C1 segment of cervical spinal cord (tissue), 14 donors: Measurements from ENCODE around the gene JAM3.

Experiments
- DNase-seq, 14 donors: peaks; one replicate each; lab custom pipeline; 2025; lab: John Stamatoyannopoulos, UW

Gene JAM3

DNA sequence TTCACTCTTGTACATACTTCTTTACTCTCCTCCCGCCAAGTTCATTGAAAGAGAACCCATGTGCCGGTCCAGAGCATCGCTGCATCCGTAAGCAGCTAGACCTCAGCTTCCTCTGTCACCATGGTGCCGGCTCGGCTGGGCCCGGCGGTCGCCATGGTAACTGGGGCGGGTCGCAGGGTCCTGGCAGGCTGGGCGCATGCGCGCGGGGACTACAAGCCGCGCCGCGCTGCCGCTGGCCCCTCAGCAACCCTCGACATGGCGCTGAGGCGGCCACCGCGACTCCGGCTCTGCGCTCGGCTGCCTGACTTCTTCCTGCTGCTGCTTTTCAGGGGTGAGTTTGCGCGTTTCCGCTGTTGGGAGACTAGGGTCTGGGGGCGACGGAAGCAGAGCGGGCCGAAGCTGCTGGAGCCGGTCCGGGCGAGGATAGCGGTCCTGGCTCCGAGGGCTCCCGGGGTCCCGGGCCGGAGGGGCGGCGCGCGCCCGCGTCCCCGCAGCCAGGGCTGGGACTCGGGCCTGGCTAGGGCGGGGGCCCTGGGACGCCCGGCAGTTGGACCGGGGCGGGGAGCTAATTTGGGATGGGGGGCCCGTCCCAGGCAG, at the start of gene JAM3:
Gene JAM3 (plus strand): TSS at position 244 of the 597 bp plus-strand sequence. CDS start 12 bp downstream, at position 256.
- peak; percentile 60 to 98 (median 90) for DNase-seq

DNA sequence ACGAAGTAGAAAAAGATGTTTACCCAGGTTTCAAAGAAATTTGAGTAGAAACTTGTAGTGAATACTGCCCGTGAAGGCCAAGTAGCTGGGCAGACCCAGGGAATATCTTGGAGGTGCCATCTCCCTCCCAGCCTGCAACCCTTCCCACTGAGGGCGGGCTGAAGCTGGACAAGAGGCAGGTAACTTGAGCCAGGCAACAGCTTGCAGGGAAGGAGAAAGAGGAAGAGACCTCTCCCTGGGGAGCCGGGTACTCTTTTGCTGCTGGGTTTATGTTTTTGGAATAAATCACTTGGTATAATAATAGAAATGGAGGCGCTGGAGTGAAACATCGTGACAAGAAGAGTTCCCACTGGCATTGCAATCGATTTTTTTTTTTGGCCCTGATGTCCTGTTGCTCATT, 49.4 kb upstream of the JAM3 start:
- DNase-seq, result peak in 1 of 14 donors; percentile 54

DNA sequence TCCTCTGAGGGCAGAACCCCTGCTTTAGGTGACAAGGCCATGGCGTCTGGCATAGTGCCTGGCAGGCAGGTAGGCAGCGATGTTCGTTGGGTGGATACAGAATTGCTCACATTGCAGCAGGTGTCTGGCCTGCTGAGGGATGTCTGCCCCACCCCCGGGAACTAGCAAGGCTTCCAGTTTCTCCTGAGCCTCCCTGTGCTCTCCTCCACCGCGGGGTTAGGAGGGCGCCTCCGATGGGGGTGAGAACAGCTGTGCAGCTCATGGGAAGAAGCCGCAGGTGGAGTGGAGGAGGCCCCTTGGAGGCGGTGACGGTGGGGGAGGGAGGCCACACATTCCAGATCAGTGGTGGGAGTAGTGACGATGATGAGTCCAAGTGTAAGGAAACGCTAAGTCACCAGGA, 48.3 kb upstream of the JAM3 start:
- DNase-seq, result no peak

DNA sequence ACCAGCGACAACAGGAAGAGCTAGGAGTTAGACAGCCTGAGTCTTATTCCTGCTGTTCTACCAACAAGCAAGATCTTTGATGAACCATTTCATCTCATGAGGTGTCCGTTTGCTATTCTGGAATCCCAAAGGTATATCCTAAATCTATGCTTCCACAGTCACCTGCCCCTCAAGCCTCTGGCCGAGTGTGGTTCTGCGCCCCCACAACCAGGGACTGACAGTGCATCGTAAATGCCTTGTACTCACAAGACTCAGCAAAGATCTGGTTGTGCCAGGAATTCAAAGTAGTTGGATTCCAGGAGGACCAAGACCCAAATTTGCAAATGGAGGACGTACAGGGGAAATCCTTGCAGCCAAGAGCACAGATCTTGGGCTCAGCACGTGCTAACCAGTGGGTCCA, 47.5 kb upstream of the JAM3 start:
- no peak for DNase-seq

DNA sequence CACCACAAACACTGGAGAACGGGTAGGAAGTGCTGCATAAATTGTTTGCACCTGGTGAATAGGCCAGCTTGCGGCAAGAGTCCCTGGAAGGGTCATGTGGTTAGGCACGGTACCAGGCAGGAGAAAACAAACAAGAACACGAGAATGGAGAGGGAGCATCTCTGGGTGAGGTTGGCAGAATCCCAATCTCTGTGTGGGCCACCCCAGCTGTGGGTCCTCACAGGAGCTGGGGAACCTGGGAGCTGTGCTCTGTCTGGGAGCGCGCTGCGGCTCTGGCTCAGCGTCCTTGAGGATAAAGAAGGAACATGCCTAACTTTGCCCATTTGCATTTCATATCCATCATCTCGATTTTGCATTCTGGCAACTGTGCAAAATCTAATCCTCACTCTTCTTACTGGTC, 46.1 kb upstream of the JAM3 start:
- no peak for DNase-seq

DNA sequence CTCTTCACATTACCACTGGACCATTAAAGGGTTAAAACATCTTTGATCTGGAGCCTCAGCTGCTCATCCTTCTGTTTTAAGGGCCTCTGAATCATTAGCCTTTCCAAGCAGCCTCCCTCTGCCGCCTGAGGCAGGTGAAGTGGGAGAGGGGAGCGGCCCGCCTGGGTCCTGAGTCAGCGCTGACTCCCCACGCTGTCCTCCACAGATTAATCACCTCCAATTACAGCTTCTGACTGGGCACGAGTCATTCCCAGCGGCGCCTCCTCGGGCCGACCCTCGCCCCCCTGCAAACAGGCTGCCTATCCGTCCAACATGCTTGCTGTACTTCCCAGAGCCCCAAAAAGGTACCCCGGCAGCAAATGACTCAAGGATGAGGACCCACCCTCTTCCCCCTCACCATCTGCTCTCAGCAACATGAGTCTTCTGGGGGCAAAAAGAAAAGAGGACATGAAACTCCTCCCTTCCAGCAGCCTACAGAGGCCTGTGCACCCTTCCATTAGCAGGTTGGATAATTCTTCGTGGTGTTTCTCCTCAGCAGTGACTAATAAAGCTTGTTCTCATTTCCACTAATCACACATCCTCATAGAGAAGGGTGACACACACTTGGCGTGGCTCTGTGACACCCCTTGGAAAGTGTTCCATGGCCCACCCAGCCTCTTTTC, 44.3 kb upstream of the JAM3 start:
- no peak for DNase-seq

DNA sequence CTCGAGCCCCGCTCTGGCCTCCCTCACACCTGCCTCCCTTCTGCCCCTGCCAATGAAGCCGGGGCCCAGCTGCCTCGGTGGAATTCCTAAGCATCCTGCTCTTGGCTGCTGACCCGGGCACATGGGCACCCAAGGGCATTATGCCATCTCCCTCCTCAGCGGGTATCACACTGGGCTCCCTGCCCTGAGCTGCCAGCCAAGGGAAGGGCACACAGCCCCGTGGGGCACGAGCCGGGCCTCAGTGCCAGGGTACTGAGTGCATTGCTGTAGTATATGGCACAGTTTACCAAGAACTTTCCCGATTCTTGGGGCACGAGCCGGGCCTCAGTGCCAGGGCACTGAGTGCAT, 43.8 kb upstream of the JAM3 start:
- peak in 9 of 14 donors; percentile 6 to 61 (median 43) for DNase-seq

DNA sequence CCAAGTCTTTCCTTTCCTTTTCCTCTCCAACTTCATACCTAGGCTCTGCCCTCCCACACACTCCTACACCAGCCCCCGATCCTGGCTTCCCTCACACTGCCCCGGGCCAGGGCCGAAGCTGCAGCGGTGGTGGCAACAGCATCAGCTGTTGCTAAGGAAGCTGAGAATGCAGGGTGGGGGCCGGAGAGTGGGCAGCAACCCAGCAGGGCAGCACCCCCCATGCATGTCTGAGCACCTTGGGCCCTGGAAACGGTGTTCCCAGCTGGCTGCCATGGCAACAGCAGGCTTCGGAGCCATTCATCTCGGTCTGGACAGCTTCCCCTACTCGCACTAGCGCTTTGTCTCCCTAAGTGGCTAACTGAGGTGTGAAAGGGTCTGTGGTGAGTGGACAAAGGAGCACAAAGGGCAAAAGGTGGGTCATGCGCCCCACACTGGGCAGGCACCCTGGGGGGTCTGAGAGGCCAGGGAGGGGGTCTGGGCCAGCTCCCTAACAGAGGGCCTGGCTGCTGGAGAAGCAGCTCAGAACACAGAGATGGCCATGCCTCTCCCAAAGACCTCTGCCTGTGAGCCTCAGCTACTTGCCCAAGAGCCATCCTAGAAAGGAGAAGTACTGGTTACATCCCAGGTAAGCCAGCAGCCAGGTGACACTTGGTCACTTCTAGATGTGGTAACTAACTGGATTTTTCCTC, 42.1 kb upstream of the JAM3 start:
- DNase-seq, result peak in 4 of 14 donors; percentile 18 to 53 (median 40)

DNA sequence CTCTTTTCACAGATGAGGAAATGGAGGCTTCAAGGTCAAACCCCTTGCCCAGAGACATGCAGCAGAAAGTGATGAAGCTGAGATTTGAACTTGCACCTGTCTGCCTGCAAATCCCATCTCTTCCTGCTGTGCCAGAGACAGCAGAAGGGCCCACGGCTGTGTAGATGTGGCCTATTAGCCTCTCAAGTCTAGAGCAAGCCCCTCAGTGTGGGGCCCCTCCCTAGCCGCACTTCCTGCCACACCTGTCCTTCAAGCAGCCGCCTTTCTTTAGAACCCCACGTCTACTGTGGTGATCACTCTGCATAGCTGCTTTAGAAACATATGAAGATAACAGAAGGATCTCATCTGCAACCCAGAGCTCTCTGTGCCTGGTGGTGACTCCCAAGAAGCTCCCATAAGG, 41.2 kb upstream of the JAM3 start:
- no peak for DNase-seq

DNA sequence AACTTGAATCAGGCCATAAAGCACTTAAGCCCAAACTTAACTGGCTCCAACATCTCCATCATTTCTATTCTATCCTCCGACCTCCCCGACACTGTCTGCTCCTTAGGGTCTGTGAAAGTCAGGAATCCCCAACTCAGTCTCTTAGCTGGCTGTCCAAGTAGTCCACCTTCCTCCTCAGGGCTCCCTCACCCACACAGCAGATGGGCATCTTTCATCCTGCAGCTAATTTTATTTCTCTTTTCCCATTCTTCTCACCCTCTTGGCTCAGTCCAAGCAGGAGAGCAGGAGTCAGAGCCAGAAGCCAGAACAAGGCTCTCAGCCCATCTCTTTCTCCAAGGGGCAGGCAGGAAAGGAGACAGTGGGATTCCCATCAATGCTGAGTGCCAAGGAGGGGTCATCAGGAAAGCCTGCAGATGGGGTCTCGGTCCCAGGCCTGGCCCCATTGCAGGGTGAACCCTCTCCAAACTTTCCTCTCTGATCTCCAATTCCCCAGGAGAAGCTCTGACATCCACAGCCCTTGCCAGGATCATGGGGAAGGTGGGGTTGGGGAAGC, 40.4 kb upstream of the JAM3 start:
- no peak for DNase-seq

DNA sequence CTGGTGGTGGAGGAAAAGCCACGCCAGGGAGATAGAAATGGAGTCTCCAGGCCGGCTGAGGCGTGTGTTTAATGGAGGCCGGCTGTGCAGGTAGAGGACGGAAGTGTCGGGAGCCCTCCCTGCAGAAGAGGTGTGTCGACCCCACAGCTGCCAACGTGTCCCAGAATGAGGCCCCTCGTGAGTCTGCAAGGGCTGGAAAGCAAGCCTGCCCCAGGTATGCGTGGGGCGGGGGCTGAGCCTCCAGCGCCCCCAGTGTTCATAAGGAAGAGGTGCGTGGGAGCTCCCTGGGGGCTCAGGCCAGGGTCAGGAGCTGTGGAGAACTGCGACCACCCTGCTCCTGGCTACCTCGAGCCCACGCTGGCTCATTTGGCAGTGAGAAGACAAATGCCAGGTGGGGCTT, 38.0 kb upstream of the JAM3 start:
- no peak for DNase-seq

DNA sequence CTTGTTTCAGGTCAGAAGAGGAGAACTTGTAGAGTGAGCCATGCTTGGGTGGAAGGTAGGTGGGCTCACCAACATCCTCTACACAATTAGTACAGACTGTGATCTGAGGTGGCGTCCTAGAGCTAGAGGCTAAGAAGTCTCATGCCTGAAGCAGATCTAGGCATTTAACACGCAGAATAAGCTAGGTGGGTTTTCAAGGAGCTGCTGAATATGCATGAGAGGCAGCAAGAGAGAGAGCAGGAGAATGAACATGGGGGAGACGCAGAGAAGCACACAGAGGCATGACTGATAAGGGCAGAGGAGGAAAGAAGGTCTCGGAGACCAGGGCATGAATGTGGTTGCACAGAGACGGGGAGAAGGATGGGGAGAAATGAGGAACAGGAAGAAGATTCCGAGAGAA, 36.8 kb upstream of the JAM3 start:
- no peak for DNase-seq

DNA sequence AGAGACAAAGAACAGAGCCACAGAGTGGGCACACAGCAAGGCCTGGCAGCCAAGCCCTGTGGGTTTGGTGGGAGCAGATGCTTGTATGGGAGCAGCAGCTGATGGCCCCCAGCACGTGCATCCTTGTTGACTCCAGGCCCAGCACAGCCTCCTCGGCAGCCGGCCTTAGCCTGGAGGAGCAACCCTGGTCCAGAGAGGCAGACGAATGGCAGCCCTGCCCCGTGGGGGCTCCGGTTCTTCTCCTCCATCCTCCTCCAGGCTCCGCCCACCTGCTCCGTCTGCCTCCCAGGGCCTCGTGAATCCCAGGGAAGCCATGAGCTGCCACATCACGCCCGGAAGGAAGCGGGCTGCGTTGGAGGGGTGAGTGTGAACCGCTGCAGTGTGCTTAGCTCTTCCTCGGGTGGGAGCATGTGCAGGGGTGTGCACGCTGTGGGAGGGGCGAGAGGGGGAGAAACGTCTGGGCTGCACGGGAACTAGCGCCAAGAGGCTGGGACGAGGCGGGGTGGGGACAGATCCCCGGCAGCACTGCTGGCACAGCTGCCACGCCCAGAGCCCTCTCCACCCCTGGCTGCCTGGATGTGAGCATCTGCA, 36.3 kb upstream of the JAM3 start:
- peak in 12 of 14 donors; percentile 27 to 92 (median 42) for DNase-seq

DNA sequence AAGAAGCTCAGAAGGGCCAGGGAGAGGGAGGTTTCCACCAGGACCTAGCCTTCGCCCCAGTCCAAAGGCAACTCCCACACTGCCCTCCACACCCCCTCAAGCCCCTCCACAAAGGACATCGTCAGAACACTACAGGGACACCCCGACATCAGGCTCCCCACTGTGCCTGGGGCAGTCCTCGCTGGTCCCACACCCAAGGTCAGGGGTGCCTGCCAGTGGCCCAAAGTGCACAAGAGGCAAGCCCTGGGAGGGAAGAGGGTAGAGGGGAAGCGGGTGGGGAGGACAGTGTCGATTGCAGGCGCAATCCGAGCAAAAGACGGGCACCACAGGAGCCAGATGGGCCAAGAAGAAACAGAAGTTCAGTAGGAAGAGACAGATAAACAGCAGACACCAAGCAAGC, 35.6 kb upstream of the JAM3 start:
- peak in 1 of 14 donors; percentile 57 for DNase-seq

DNA sequence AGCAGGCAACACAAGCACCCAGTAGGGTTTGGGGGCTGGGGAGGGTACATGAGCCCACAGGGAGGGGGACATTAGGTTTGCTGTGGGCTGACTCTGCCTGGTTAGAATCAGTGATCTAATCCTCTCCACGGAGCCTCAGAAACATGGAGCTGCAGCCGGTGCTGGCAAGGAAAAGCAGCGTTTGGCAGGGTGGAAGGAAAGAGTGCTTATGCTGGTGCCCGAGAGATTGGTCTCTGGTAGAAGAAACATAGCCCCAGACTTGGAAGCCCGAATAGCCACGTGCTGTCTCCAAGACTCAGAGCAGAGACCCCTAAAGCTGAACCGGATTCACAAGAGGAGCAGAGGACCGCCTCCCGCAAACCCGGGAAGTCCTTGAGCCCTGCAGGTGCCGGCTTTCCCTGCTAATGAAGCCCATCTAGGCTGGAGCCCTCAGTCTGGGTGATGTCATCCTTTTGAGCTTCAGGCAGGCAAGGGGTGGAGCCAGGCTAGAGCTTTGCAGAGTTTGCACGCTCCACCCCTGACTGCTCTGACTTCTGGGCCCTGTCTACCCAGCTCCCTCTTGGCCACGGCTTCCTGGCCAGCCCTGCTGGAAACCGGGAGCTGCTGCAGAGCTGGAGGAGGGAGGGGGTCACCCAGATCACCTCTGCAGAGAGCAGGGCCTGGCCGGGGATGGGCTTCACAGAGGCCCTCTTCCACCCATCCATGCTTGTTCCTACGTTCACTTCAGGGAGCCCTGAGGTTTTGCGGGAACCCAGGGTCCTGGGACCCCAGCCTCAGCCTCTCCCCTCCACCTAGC, 35.0 kb upstream of the JAM3 start:
- peak in 12 of 14 donors; percentile 38 to 96 (median 63) for DNase-seq

DNA sequence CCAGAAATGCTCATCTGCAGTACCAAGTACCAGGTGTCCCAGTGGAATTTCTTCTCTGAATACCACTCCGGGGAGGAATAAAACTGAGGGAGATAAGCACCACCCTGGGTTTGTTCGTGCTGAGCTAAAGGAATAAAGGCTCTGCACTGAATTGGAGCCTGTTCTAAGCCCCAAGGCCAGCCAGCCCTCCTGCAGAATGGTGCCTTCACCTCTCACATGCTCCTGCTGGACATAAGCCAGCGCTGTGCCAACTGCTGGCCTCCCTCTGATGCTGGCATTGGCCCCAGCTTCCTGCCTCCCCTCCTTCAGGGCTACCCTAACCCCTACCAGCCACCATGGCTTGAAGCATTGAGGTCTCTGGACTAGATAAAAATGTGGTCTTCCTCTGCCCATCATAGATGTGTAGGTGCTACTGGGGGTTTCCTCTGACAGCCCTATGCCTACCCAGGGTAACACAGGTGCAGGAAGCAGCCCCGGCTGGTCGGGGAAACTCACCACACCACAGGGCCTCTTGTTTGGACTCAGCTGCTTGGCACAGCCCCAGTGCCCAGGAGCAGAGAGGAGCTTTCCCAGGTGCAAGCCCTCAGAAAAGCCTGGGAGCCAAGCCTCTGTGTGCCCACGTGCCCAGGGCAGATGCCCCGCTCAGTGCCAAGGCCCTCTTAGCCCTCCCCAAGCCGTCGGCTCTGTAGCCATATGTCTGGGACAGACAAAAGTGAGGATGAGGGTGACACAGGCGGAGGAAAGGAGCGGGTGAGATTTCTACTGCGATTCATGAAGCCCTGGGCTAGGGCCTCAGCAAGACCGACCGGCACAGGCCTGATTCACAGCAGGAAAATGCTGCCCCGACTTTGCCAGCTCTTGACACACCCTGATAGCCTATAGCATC, 34.1 kb upstream of the JAM3 start:
- peak in 2 of 14 donors; percentile 40 to 75 for DNase-seq

DNA sequence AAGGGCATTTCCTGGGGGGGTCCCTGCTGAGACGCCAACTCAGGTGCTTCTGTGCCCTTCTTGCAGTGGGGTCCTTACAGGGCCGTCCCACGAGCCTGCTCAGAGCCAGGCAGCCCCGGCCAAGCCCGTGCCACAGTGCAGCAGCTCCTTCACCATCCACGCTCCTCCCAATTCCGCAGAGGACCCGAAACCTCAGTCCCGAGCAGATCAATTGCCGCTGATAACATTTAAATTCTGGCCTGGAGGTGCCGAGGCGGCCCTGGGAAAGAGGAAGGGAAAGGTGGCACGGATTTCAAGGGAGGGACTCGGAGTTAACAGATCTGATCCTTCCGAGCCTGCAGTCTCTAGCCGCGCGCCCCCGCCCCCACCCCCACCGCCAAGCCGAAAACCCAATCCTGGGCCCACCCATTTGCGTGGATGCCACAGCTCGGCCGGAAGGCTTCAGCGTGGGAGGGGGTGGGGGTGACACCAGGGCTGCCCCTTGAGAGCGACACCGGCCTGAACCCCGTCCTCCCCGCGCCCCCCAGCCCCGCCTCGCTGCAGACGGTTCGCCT, 32.3 kb upstream of the JAM3 start:
- DNase-seq, result peak in 1 of 14 donors; percentile 32

DNA sequence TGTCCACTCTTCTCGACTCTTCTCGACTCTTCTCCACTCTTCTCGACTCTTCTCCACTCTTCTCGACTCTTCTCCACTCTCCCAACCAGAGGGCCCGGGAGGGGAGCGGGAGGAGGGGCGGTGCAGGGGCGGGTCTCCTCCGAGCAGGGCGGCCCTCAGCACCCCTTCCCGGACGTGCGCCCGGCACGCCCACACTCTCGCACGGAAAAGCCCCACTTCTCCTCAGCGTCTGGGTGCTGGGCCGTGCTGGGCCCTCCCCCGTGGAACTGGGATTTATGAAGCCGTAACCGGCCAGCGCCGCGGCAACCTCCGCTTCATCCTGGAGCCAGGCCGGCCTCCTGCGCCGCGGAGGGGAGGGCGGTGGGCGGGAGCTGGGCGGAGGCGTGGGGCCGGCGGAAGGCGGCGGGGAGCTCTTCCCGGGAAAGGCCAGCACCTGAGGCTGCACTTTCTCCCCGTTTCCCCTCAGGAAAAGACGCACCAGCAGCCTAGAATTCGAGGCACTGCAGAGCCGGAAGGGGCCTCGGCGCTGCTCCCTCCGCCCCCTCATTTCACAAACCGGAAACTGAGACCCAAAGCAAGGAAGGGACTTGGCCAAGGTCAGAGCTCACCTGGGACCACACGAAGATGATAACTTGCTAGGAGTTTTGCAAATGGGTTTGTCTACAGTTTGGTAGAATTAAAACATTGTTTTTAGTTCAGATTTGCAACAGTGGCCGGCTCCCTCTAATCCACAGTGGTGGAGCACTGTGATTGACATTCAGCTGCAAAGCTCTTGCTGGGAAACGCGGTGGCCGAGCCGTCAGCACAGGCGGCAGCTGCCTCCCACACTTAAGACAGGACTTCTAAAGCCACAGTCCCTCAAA, 31.6 kb upstream of the JAM3 start:
- DNase-seq, result peak in 11 of 14 donors; percentile 37 to 79 (median 55)

DNA sequence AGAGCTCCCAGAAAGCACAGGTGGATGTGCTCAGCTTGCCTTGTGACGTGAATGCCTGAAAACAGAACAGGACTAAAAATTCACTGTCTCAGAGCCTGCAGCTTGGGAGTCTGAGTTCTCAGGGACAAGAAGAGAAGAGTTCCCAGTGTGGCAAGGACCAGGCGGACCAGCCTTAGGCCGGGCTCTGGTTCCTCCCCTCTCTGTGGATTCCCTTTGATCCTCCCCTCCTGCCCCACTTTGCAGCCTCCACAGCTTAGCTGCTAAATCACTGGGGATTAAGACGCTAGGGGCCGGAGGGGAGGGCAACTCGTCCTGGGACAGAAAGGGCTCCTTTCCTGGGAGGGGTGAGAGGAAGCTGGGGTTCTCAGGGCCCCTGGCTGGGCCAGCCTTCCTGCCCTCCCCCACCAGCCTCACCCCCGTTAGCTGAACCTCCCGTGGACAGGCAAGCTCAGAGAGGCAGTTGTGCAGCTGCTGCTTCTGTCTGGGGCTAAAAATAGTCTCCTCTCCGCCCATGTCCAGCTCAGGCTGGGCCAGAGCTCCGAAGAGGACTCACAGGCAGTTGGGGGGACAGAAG, 29.9 kb upstream of the JAM3 start:
- DNase-seq, result peak in 4 of 14 donors; percentile 6 to 39 (median 14)
